Hepatic stellate cell (primary cell): ENCODE measurements around the gene THUMPD3.

Experiments used
- DNase-seq: peaks from one replicate; pipeline ENCODE4 v3.0.0; 2011; ENCODE audit warnings: low spot score

THUMPD3 gene, protein sequence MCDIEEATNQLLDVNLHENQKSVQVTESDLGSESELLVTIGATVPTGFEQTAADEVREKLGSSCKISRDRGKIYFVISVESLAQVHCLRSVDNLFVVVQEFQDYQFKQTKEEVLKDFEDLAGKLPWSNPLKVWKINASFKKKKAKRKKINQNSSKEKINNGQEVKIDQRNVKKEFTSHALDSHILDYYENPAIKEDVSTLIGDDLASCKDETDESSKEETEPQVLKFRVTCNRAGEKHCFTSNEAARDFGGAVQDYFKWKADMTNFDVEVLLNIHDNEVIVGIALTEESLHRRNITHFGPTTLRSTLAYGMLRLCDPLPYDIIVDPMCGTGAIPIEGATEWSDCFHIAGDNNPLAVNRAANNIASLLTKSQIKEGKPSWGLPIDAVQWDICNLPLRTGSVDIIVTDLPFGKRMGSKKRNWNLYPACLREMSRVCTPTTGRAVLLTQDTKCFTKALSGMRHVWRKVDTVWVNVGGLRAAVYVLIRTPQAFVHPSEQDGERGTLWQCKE

DNA sequence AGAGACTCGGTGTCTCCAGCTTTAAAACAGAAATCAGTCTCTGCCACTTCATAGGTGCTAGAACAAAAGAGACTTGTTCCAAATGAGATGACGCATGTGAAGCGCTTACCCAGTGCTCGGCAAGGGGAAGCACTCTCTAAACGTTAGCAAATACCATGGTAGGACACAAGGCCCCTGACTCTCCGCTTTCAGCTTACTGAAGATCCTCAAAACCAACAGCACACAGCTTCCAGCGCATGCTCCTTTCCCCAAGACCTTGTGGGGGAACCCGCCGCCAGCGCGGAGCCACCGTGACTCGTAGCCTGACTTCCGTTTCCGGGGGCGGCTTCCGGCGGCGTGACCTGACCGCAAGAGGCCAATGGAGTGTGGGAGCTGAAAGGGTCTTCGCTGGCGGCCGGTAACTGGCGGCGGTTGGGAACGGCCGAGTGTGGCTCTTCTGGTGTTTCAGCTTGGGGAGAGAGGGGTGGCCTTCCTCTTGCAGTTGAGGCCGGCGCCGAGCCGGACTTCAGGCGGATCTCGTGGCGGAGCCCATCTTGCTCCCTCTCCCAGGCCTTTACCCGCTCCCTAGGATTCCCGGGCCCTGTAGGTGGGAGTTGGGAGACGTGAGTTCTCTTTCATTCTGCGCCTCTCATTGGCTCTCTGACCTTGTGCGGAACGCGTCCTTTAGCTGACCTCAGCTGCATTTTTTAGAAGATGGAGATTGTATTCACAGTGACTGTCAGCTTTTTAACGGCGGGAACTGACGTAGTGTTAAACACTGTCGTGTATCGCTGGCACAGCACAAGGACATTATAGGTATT, at the start of gene THUMPD3:
Gene THUMPD3 (plus strand): TSS at position 324 of the 800 bp plus-strand sequence. CDS start 2,015 bp downstream, outside the sequence.
- peak; percentile 81 for DNase-seq

DNA sequence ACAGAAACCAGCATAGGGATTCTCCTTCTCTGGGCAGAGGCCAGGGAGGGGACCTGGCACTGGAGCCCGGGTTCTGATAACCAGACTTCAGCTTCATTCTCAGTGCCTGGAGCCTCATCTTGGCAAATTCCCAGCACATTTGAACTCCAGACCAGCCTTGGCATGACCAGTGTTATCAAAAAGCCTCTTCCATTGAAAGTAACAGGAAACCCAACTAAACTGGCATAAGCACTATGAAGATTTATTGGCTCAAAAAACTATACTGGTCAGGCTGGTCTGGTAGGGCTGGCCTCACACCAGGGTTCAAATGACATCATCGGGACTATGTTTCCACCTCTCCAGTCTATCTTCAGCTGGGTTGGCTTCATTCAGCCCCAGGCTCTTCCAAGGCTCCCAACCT, 48.1 kb upstream of the THUMPD3 start:
- DNase-seq, result no peak

DNA sequence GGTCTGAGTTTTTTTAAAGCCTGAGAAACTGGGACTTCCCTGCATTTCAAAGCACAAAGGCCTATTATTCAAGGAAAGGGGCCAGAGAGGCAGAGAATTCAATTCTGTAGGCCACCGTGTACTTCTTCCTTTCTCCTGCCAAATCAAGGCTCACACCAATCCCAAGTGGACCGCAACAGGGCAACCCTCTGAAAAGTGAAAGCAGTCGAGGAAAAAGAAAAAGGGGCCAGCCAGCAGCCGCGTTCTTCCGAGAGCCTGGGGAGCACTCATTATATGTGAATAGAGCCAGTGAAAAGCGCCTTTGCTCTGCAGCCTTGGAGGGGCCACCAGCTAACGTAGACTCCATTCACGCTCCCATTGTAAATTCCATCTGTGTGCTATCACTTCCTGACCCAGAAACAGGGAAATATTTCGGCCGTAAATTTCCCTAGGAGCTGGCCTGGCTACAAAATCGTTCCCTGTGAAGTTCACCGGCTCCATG, 45.9 kb upstream of the THUMPD3 start:
- peak; percentile 54 for DNase-seq

DNA sequence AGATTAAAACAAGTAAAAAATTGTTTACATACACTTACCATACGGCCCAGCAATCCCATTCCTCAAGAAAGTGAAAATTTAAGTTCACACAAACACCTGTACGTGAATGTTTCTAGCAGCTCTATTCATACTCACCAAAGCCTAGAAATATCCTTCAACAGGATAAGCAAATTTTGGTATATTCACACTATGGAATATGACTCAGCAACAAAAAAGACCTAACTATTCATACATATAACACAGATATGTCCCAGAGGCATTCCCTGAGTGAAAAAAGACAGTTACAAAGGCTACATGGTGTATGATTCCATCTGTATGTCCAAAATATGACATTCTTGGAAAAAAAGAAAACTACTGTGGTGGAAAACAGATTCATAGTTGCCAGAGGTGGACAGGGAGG, 40.1 kb upstream of the THUMPD3 start:
- no peak for DNase-seq

DNA sequence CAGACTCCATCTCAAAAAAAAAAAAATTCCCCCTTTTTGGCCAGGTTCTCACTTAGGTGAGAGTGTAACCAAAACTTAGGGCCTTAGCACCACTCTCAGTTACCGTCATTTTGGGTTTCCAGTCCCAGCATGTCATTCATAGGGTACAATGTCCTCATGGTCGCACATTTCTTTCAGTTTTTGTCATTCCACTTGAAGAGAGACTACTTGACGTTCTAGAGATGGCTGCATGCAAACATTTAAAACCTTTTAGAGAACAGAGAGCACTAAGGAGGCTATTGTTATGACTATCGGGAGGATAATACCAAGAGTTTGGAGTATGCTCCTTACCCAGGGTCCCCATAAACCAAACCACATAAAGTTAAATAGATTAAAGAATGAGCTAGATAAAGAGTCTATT, 37.9 kb upstream of the THUMPD3 start:
- no peak for DNase-seq

DNA sequence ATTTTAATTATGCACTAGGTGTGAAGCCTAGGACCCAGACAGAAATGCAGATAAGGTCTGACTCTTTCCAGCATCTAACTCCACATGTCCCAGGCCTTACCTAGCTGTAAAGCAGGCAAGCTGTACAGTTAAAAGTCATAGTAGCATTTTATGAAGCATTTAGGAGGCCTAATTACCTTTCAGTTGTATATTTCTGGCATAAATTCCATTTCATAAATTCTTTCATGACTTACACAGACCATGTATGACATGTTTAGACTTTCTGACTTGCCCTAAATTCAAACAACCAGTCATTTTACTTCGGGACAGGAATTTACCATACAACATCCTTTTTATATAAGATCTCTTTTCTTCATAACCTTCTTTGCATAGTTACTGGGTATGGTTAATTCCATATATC, 35.3 kb upstream of the THUMPD3 start:
- DNase-seq, result no peak

DNA sequence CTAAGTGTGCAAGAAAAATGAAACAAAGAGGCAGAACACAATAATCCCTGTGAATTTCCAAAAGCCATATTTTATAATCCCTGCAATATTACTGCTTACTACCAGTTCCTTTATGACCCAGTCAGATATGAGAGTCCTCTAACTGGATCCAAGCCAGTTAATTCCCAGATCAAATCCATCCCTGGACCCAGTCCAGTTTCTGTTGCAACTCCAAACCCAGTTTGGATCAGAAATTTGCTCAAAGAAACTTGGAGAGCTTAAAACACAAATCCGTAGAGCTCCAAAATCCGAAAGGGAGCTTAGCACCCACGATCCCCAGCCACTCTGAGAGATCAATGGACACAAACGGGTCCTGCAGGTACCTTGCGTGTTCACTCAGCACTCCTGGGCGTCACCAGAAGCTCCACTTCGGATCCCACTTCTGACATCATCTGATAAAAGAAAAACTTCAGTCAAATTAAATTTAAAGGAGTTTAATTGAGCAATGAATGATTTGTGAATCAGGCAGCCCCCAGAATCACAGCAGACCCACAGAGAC, 32.6 kb upstream of the THUMPD3 start:
- no peak for DNase-seq

DNA sequence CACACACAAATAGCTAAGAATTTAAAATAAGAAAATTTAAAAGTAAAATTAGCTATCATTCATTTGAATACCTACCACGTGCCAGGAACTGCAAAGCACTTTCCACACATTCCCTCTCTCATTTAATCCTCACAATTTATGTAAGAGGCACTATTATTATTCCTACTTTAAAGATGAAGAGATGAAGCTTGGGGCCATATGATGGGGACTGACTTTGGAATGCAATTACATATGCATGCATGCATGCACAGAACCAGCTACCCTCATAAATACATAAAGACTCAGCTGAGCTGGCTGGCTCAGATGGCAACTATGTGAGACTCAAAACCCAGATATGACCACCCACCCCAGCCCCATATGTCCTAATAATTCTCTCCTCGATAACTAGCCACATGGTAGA, 31.7 kb upstream of the THUMPD3 start:
- DNase-seq, result no peak

DNA sequence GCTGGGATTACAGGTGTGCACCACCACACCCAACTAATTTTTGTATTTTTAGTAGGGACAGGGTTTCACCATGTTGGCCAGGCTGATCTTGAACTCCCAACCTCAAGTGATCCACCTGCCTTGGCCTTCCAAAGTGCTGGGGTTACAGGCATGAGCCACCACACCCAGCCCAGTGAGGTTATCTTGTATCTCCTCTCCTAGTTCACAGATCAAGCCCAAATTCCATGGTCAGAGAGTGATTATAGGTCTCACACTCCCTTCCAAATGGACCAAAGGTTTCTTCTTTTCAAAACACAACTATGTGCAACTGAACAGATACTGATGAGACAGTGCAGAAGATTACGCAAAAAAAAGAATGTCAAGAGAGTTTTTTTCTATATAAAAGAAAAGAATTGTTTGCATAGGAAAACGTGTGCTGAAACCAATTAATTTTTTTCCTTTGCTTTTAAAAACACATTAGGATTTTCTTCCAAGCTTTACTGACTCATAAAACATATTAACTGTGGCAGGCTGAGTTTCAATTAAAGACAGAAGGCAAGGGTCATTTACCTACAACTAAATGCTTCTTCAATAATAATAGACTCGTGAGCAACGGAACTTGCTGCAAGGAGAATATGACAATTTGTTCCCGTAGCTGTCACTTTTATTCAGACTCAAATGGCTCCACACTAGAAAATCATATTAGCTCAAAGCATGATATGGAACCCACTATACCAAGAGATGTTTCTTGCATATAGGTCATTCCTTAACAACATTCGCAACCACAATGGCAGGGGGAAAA, 30.4 kb upstream of the THUMPD3 start:
- no peak for DNase-seq

DNA sequence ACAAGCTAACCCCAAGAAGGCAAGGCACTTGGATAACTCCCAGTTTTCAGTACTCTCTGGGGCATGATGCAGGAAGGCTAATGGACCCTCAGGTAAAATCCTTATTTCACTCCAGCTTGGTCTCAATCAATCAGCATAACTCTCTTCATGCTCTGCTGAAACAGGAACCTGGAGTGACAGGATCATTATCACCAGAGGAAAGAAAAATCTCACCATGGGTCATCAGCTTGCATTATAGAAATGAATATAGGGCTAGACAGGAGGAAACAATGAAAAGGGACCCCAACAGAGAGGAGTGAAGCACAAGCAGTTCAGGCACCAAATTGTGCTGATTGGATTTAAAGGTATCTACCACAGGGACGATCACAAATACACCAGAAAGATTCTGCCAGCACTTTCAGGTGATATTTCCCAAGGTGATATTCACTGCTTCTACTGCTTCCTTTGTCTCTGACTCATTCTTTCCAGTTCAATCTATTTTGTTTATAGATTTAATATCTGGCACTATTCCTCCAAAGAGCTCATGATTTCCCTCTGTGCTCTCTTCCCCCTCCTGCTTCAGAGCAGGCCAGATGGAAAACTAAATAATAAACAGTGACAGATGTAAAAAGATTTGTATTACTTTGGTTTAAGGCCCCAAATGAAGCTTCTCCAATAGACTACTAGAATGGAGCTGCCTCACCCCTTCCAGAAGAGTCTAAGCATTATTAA, 22.9 kb upstream of the THUMPD3 start:
- no peak for DNase-seq

DNA sequence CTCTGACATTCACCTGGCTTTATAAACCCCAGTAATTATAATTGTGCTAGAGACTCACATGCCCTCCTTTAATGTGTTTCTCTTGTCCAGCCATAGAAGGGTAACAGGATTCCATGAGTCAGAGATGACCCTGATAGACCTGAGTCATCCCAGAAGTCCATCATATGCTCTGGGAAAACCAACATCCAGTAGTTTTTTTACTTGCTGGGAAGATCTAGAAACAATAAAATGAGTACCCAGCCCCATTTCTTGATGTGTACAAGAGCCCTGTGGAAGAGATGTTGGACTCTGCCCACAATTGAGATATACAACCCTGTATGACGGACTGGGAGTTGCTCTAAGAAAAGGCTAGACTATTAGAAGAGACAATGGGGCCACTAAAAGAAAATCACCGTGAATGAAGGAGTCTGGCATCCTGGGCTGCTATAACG, 22.4 kb upstream of the THUMPD3 start:
- DNase-seq, result peak; percentile 47

DNA sequence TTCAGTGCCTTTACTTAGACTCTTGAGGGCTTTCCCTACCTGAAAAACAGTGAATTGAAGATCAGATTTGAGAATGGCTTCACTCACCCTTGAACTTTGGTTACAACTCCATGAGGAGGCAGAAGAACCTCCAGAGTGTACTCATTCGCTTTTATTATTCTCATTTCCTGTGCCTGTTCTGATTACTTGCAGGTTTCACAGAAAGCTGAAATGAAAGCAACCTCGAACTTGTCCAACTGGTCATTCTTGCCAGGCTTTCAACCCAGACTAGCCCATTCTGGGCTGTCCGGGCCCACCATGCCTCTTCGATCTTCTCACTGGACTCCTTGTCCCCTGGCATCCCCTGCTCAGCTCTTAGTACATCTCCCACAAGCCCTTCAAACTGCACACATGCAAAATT, 20.2 kb upstream of the THUMPD3 start:
- DNase-seq, result no peak

DNA sequence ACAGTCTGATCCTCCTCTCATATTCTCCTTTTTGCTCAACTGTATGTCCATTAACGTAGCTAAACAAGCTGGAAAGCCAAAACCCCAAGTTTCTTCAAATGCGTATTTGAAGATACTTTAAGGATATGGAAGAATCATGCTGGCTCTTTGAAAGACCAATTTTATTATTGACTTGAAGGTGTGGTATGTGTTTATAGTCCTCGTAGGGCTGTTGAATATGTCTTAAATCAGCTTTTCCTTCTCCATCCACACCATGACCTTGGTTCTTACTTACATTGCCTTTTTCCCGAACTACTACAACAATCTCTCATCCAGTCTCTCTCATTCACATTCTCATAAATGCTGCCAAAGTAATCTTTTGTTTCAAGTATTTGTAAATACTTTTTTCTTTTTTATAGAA, 19.7 kb upstream of the THUMPD3 start:
- DNase-seq, result no peak

DNA sequence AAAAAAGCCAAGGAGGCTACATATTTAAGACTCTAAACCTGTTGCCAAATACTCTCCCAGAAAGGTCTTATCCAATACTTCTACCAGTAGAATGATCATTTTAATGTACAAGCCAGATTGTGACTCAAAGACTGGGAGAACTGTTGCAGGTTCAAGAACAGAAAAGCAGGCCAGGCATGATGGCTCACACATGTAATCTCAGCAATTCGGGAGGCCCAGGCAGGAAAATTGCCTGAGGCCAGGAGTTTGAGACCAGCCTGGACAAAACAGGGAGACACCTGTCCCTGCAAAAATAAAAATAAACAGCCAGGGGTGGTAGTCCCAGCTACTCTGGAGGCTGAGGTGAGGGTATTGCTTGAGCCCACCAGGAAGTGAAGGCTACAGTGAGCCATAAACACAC, 17.8 kb upstream of the THUMPD3 start:
- no peak for DNase-seq

DNA sequence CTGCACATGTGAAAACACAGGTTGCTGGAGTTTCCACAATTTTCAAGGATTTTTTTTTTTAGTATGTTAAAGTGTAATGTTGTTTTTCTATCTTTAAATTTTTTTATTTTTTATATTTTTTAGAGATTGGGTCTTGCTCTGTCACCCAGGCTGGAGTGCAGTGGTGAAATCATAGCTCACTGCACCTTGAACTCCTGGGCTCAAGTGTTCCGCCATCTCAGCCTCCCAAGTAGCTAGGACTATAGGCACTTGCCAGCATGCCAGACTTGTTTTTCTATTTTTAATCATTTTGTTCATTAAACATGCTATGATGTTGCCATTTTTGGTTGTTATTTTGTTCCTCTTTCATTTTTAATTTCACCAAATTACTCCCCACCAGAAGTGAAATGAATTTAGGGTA, 16.7 kb upstream of the THUMPD3 start:
- DNase-seq, result no peak

DNA sequence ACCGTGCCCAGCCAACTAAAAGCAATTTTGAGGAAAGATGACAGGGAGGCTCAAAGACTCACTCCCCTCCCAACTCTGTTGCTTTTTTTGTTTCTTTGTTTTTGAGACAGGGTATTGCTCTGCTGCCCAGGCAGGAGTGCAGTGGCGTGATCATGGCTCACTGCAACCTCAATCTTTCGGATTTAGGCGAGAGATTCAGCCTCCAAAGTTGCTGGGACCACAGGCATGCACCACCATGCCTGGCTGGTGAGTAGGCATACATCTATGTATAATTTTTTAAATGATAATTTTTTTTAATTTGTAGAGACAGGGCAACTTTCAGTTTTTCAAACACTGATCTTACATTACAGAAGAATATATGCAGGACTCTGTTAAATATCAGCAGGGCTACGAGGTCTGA, 15.8 kb upstream of the THUMPD3 start:
- no peak for DNase-seq

DNA sequence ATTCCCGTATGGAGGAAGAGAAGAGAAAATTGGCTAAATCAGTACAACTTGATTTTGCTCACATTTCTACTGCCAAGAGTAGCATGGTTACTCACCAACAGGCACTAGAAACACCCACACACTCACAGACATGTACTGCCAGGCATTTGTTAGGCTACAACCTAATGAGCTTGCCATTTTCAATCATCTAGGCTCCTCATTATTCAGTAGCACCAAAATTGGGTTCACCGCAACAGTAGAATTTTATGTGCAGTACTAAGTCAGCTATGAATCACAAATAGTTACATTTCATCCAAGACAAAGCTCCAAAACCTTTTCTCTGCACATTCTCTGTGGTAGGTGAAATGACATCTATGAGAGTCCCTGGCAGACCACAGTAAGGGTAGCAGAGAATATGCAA, 15.0 kb upstream of the THUMPD3 start:
- DNase-seq, result no peak

DNA sequence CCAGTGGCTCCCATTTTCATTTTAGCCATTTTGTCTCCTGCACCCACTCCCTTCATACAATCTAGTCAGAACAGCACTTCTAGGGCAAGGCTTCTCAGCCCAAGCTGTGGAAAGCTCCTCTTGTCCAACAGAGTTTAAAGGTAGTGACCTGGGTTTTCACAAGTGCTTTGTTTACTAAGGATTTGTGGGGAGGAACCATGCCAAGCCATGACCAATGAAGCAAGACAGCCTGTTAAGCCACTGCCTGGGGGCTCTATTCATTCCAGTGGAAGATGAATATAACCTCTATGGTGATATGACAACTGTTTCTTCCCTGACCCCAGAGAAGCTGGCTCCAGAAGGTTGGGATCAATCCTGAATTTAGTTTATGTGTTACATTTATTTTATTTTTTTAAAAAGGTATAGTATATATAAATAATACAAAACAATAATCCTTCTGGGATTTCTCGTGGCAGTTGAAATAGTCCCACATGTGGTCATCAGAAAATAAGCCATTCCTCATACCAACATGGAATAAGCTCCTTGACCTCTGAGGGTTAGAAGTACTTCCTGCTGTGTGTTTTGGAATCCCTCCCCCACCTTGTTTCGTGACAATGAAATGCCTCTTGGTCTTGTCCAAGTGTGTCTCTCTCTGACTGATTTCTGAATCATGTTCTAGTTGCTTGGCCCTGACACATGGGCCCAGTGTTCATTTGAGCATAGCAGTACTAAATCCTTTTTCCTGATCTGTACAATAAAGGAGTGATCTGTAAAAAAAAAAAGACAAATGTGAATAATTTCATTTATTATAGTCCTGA, 13.3 kb upstream of the THUMPD3 start:
- DNase-seq, result peak; percentile 71

DNA sequence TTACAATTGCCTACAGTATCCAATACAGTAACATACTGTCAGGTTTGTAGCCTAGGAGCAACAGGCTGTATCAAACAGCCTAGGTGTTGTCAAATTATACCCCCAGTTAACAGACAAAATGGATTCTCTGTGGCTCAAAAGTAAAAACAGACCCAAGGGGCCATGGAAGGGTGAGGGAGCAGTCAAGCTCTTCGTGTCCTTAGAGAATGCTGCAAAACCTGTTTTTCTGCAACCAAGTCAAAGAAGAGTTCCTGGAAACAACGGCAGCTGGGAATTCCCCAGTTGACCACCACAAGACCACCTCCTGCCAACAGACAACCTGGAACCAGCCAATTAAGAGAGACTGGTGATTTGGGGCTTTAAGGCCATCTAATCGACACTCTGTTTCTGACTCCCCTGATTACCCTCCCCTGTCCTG, 11.1 kb upstream of the THUMPD3 start:
- DNase-seq, result no peak
